Memory B cell (primary cell): ENCODE results near the gene GCGR.

Experiments
- ATAC-seq: fragments of 150-1000 bp; cut with Tn5 transposase; 2 replicates; pipeline ENCODE4 v1.10.0; 2021; ENCODE audit warnings: low read depth, mild to moderate bottlenecking, moderate library complexity
- DNase-seq, 2 donors: peaks; one replicate each; pipeline ENCODE4 v3.0.0; 2022; ENCODE audit warnings: low spot score in 2 of 2
- H3K27ac Mint-ChIP-seq: one replicate; pipeline ENCODE4 v1.8.0; 2022; ENCODE audit warnings: mild to moderate bottlenecking, moderate library complexity, mixed read lengths
- H3K27me3 Mint-ChIP-seq: one replicate; pipeline ENCODE4 v1.8.0; 2022; ENCODE audit warnings: mixed read lengths
- H3K36me3 Mint-ChIP-seq: one replicate; pipeline ENCODE4 v1.8.0; 2022; ENCODE audit warnings: mild to moderate bottlenecking, mixed read lengths
- H3K4me1 Mint-ChIP-seq: one replicate; pipeline ENCODE4 v1.8.0; 2022; ENCODE audit warnings: mixed read lengths
- H3K4me3 Mint-ChIP-seq: one replicate; pipeline ENCODE4 v1.8.0; 2022; ENCODE audit warnings: mild to moderate bottlenecking, moderate library complexity, mixed read lengths
- H3K9me3 Mint-ChIP-seq: one replicate; pipeline ENCODE4 v1.8.0; 2022; ENCODE audit warnings: mixed read lengths

The GCGR gene

DNA sequence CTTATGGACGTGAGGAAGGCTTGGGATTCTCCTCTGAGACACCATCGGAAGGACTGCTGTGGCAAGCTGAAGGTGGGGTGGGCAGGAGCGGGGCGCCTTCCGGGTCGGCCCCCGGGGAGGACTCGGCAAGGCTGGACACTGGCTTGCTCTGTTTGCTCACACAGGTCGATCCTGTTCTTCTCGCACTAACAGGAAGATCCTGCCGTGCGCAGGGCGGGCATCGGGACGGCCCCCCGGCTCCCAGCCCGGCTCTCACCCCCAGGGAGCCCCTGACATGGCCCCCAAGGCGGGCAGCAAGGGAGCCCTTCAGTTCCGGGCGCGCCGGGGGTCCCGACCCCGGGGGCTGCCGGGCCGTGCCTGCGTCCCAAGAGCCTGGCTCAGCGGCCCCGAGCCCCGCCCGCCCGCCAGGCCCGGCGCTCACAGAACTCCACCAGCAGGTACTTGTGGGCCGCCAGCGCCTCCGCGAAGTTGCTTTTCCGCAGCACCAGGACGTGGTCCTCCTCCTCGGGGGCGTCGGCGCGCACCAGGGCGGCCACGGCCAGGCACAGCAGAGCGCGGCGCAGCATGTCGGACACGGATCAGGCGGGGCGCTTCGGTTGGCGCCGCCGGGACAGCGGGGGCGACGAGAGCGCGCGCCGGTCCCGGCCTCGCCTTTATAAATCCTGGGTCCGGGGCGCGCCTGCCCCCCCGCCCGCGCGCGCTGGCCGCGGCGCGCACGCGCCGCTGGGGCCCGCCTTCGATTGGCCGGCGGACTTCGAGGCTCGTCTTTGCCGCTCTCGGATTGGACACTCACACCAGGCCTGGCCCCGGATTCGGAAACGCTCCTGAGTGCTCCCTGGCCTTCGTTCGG, 56.2 kb downstream of the GCGR start, which contains the start of gene P4HB:
Gene P4HB (minus strand): TSS at position 630 of the 850 bp plus-strand sequence. CDS start 64 bp downstream, at position 566.
- peak within 1 kb of the TSS; percentile 86 for H3K4me3 Mint-ChIP-seq
- DNase-seq = no peak
- H3K27ac Mint-ChIP-seq = peak within 1 kb of the TSS; percentile 95
- no peaks in the 10 kb centered on the region for H3K9me3 Mint-ChIP-seq
- H3K27me3 Mint-ChIP-seq = no peaks in the 10 kb centered on the region
- H3K36me3 Mint-ChIP-seq = peaks cover 5% of the 10 kb centered on the region
- H3K4me1 Mint-ChIP-seq = peaks cover 9% of the 10 kb centered on the region
- peak; percentile 6 for ATAC-seq

DNA sequence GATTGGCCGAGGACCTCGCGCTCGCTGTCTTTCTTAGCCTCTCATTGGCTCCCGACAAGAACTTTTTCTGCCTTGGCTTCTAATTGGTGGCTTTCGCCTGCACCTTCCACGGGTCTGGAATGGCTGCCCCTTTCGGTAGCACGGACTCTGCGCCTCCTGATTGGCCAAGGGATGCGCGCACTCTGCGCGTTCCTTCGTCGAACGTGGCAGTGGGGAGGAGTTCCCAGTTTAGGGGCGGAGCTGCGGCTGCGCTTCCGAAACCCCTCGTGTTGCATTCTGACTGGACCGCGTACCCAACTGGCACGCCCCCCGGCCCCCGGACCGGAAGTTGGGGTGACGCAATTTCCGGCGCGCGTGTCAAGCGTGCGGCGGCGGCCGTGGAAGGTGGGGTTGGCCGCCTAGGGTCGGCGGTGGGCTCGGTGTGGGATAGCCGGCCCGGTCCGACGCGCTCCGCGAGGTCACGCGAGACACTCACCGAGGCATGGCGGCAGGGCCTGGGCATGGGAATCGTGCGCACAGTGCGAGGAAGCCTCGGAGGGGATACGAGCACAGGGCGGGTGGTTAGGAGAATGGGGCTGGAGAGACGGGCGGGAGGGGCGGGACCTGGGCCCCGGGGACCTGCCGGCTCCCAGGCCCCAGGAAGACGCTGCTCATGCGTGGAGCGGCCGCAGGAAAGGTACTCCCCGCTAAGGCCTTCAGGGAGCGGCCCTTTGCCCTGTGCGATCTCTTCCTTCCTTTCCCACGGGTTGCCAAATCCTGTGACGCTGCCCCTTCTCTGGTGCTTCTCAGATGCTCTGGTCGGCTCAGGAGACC, 57.0 kb downstream of the GCGR start:
- Mint-ChIP-seq H3K27ac (peak overlapping the region; percentile 95), H3K27me3 (no peaks in the 10 kb centered on the region), H3K36me3 (peaks cover 5% of the 10 kb centered on the region), H3K4me1 (peaks cover 9% of the 10 kb centered on the region), H3K9me3 (no peaks in the 10 kb centered on the region), H3K4me3 (peak overlapping the region; percentile 86)
- ATAC-seq (peak; percentile 76), DNase-seq (peak; percentile 99)

DNA sequence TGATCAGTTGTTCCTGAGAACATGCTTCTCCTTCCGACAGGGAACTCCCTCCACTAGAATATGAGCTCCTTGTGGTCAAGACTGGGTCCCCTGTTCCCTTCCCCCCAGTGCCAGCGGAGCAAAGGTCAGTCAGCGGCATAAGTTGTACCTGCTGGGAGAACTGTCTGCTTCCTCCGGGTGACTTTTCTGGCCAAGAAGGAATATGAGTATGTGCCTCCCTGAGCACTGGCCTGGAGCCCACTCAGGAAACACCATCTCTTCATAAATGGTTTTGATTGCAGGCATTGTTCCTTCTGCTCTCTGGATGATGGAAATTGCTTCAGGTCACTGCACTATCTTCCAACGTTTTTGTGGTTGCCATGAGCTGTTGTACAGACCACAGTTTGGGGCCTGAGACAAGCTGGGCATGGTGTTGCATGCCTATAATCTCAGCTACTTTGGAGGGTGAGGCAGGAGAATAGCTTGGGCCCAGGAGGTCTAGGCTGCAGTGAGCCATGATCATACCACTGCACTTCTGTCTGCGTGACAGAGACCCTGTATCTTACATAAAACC, 59.2 kb downstream of the GCGR start:
- H3K36me3 Mint-ChIP-seq = peaks cover 6% of the 10 kb centered on the region
- H3K9me3 Mint-ChIP-seq = no peaks in the 10 kb centered on the region
- peak overlapping the region; percentile 92 for H3K27ac Mint-ChIP-seq
- H3K4me3 Mint-ChIP-seq = peak overlapping the region; percentile 72
- ATAC-seq = no peak
- peaks cover 20% of the 10 kb centered on the region for H3K4me1 Mint-ChIP-seq
- no peaks in the 10 kb centered on the region for H3K27me3 Mint-ChIP-seq
- DNase-seq = no peak
